Lung (tissue), 12 donors: ENCODE measurements around the gene DNAJC30. TPM values are rescaled to one million over a fixed set of nuclear protein-coding genes. Genes with fewer than 3 reads are reported as not detected.

Experiments
- ATAC-seq: fragments of 200-7000 bp; cut with Tn5 transposase; one replicate; pipeline ENCODE4 v1.9.1; 2020; ENCODE audit warnings: moderate number of reproducible peaks; ENCODE audit not compliant: insufficient read depth, low FRiP score
- DNase-seq, 3 donors: peaks; one replicate each; pipeline ENCODE4 v3.0.0-alpha.2; 2013 to 2017
- H3K27ac ChIP-seq, 2 donors: one replicate each; pipeline ENCODE4 v1.5.1; 2013; ENCODE audit warnings: mild to moderate bottlenecking in 2 of 2, moderate library complexity in 2 of 2, control low read depth in 1 of 2, inconsistent platforms in 1 of 2, low read depth in 1 of 2, low read length in 1 of 2
- H3K27me3 ChIP-seq, 3 donors: one replicate each; pipeline ENCODE4 v1.5.1; 2013; ENCODE audit warnings: low read length in 2 of 3; ENCODE audit not compliant: control insufficient read depth in 3 of 3, insufficient read depth in 3 of 3
- H3K36me3 ChIP-seq, 4 donors: one replicate each; pipeline ENCODE4 v1.5.1; 2013; ENCODE audit warnings: low read length in 4 of 4, mild to moderate bottlenecking in 1 of 4, moderate library complexity in 1 of 4; ENCODE audit not compliant: control insufficient read depth in 4 of 4, insufficient read depth in 4 of 4
- H3K4me1 ChIP-seq, 5 donors: one replicate each; pipeline ENCODE4 v1.5.1; 2013; ENCODE audit warnings: low read length in 5 of 5, mild to moderate bottlenecking in 2 of 5, moderate library complexity in 1 of 5; ENCODE audit not compliant: control insufficient read depth in 5 of 5, insufficient read depth in 5 of 5
- H3K4me3 ChIP-seq: one replicate; pipeline ENCODE4 v1.5.1; 2013; ENCODE audit warnings: mild to moderate bottlenecking, control low read depth, moderate library complexity
- H3K9ac ChIP-seq, 2 donors: one replicate each; pipeline ENCODE4 v1.5.1; 2013; ENCODE audit warnings: low read length in 2 of 2, control low read depth in 1 of 2; ENCODE audit not compliant: insufficient read depth in 1 of 2
- H3K9me3 ChIP-seq, 4 donors: one replicate each; pipeline ENCODE4 v1.5.1; 2013; ENCODE audit warnings: low read length in 3 of 4, mild to moderate bottlenecking in 1 of 4, moderate library complexity in 1 of 4; ENCODE audit not compliant: control insufficient read depth in 4 of 4, insufficient read depth in 3 of 4
- WGBS, 2 donors: extraction: QIAGEN DNeasy Blood & Tissue Kit; methylation state at CpG; one replicate each; pipeline ENCODE4 v1.1.7; 2013; 5-methylcytosine and 5-hydroxymethylcytosine counted together
- polyA plus RNA-seq, 2 donors: library from polyadenylated mRNA; stranded (reverse); fragments of 200-250 nt; gene quantifications; one replicate each; pipeline ENCODE4 v1.2.1, GENCODE V29; 2013
- total RNA-seq, 2 donors: library from RNA; depleted of rRNA in 1 of 2; stranded (reverse); fragments of >200 nt in 1 of 2; gene quantifications; one replicate each; pipeline ENCODE4 v1.2.1, GENCODE V29; 2014 to 2021
- TF ChIP-seq, protein P1 (sequence below): IDR thresholded peaks from 2 replicates; pipeline ENCODE4 v1.5.1; 2012; ENCODE audit warnings: mild to moderate bottlenecking; ENCODE audit errors: control extremely low read depth, extremely low read depth
- donor health status: control.
- donor health status: control.
- donor health status: Bipolar disorder and iron deficiency.
- donor health status: healthy.
- donor health status: DM: yes; HTN: yes; CAD: no.

DNAJC30 gene
- total and polyA plus RNA-seq, 4 donors, result 5.3 to 14.4 (median 9.1) TPM

DNA sequence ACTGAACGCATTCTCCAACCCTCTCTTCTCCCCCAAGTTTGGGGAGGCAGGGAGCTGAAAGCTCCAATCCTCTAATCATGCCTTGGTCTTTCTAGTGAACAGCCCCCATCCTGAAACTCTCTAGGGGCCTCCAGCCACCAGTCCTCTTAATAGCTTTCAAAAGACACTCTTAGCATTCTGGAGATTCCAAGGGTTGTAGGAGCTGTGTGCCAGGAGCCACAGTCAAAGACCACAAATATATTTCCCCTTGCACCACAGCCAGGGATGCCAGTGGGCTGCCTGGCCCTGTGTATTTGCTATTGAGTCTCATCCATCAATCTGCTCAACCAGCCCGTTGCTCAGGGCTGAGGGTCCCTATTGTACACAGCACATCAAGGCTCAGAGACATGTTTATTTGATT, 40.4 kb downstream of the DNAJC30 start:
- H3K9me3 ChIP-seq, result peaks cover 0 to 10% (median 2%) of the 10 kb centered on the region in 4 donors
- ATAC-seq, result no peak
- WGBS, 2 donors, result 45 to 60% methylated on average over 2 of the region's 2 CpGs
- TF ChIP-seq, protein P1, sequence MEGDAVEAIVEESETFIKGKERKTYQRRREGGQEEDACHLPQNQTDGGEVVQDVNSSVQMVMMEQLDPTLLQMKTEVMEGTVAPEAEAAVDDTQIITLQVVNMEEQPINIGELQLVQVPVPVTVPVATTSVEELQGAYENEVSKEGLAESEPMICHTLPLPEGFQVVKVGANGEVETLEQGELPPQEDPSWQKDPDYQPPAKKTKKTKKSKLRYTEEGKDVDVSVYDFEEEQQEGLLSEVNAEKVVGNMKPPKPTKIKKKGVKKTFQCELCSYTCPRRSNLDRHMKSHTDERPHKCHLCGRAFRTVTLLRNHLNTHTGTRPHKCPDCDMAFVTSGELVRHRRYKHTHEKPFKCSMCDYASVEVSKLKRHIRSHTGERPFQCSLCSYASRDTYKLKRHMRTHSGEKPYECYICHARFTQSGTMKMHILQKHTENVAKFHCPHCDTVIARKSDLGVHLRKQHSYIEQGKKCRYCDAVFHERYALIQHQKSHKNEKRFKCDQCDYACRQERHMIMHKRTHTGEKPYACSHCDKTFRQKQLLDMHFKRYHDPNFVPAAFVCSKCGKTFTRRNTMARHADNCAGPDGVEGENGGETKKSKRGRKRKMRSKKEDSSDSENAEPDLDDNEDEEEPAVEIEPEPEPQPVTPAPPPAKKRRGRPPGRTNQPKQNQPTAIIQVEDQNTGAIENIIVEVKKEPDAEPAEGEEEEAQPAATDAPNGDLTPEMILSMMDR, result no peak
- H3K27ac ChIP-seq, result no peak overlapping the region
- peaks cover 0 to 3% (median 0%) of the 10 kb centered on the region in 5 donors for H3K4me1 ChIP-seq
- DNase-seq, result no peak
- no peaks in the 10 kb centered on the region for H3K36me3 ChIP-seq
- no peak overlapping the region for H3K9ac ChIP-seq
- H3K27me3 ChIP-seq, result peaks cover 0 to 5% (median 0%) of the 10 kb centered on the region in 3 donors
- no peak overlapping the region for H3K4me3 ChIP-seq

DNA sequence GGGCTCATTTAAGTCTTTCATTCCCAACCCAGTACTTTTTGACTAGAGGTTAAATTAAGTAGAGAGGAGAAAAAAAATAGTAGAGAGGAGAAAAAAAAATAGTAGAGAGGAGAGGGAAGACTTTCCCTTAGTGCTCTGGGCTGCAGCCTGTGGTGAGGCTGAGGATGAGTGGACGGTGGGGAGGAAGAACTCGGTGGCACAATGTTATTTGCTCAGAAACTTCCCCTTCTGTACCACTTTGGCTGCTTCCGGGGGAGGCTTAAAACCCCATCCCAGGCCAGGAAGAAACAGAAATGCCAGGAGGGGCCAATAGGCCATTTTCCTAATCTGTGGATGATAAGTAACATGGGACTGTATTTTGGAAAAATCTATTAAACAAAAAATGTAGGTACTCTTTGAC, 44.3 kb downstream of the DNAJC30 start:
- no peak overlapping the region for H3K27ac ChIP-seq
- TF ChIP-seq, protein P1, result no peak
- H3K27me3 ChIP-seq, result peaks cover 0 to 2% (median 0%) of the 10 kb centered on the region in 3 donors
- H3K4me3 ChIP-seq, result no peak overlapping the region
- no peak for ATAC-seq
- no peaks in the 10 kb centered on the region for H3K36me3 ChIP-seq
- peaks cover 0 to 10% (median 2%) of the 10 kb centered on the region in 4 donors for H3K9me3 ChIP-seq
- WGBS, 2 donors, result 29 to 33% methylated on average over 3 of the region's 3 CpGs
- H3K9ac ChIP-seq, result no peak overlapping the region
- DNase-seq, result no peak
- no peaks in the 10 kb centered on the region for H3K4me1 ChIP-seq

DNA sequence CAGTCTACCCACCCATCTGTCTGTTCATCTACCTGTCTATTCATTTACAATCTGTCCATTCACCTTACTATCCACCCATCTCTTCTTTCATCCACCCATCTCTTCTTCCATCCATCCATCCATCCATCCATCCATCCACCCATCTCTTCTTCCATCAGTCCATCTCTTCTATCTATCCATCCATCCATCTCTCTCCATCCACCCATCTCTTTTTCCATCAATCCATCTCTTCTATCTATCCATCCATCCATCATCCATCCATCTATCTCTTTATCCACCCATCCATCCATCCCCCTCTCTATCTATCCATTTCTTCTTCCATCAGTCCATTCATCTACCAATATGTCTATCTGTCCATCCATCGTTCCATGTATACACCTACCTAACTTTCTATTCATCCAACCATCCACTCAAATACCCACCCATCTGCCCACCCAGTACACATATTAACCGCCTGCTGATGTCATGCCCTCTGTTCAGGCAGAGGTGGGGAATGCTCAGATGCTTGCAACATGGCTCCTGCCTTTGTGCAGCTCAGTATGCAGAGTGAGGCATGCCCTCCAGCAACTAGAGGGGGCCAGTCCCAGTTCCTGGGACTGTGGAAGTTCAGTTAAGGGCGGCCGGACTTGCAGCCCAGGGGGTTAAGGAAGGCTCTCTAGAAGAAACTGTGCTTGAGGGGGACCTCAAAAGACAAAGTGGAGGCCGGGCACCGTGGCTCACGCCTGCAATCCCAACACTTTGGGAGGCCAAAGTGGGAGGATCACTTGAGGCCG, 47.6 kb downstream of the DNAJC30 start:
- Histone ChIP-seq H3K4me3 (no peak overlapping the region), H3K9ac (no peak overlapping the region), H3K27me3 (peaks cover 0 to 7% (median 4%) of the 10 kb centered on the region in 3 donors), H3K4me1 (no peaks in the 10 kb centered on the region), H3K36me3 (no peaks in the 10 kb centered on the region), H3K27ac (no peak overlapping the region), H3K9me3 (peaks cover 0 to 2% (median 0%) of the 10 kb centered on the region in 4 donors)
- DNase-seq, result no peak
- WGBS, 2 donors, result 93 to 94% methylated on average over 8 of the region's 8 CpGs
- no peak for ATAC-seq
- TF ChIP-seq, protein P1, result no peak

DNA sequence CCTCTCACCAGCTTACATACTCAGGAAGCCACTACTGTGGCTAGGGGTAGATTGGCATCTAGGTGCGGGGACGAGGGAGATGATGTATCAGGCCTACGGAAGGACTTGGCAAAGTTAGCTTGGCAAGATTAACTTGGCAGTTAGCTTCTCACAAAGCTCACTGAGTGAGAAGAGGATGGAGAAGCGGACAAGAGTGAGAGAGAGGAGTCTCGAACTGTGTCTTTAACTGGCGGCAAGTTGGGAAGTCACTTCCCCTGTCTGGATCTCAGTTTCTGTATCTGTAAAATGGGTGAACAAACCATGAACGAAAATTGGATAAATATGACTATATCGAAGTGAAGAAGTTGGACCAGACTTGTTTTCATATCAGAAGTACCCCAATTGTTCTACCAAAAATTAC, 49.4 kb downstream of the DNAJC30 start:
- Histone ChIP-seq H3K9ac (no peak overlapping the region), H3K4me1 (no peaks in the 10 kb centered on the region), H3K9me3 (peaks cover 0 to 2% (median 0%) of the 10 kb centered on the region in 4 donors), H3K27me3 (peaks cover 0 to 7% (median 4%) of the 10 kb centered on the region in 3 donors), H3K27ac (no peak overlapping the region), H3K36me3 (no peaks in the 10 kb centered on the region), H3K4me3 (no peak overlapping the region)
- ATAC-seq (no peak), DNase-seq (no peak)
- TF ChIP-seq, protein P1, result no peak
- WGBS, 2 donors, result 82 to 89% methylated on average over 8 of the region's 8 CpGs
